ENCODE results near the gene OR51B4. TPM values are rescaled to one million over a fixed set of nuclear protein-coding genes. Genes with fewer than 3 reads are reported as not detected.

Gene OR51B4
- total and polyA plus RNA-seq, 9 of the 15 experiments (the other 6 are each of a cell fraction or from before 2014, with no cell fraction given) = 17.1 to 64.6 (median 39.9) TPM

- TF ChIP-seq, protein P1, sequence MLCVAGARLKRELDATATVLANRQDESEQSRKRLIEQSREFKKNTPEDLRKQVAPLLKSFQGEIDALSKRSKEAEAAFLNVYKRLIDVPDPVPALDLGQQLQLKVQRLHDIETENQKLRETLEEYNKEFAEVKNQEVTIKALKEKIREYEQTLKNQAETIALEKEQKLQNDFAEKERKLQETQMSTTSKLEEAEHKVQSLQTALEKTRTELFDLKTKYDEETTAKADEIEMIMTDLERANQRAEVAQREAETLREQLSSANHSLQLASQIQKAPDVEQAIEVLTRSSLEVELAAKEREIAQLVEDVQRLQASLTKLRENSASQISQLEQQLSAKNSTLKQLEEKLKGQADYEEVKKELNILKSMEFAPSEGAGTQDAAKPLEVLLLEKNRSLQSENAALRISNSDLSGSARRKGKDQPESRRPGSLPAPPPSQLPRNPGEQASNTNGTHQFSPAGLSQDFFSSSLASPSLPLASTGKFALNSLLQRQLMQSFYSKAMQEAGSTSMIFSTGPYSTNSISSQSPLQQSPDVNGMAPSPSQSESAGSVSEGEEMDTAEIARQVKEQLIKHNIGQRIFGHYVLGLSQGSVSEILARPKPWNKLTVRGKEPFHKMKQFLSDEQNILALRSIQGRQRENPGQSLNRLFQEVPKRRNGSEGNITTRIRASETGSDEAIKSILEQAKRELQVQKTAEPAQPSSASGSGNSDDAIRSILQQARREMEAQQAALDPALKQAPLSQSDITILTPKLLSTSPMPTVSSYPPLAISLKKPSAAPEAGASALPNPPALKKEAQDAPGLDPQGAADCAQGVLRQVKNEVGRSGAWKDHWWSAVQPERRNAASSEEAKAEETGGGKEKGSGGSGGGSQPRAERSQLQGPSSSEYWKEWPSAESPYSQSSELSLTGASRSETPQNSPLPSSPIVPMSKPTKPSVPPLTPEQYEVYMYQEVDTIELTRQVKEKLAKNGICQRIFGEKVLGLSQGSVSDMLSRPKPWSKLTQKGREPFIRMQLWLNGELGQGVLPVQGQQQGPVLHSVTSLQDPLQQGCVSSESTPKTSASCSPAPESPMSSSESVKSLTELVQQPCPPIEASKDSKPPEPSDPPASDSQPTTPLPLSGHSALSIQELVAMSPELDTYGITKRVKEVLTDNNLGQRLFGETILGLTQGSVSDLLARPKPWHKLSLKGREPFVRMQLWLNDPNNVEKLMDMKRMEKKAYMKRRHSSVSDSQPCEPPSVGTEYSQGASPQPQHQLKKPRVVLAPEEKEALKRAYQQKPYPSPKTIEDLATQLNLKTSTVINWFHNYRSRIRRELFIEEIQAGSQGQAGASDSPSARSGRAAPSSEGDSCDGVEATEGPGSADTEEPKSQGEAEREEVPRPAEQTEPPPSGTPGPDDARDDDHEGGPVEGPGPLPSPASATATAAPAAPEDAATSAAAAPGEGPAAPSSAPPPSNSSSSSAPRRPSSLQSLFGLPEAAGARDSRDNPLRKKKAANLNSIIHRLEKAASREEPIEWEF (CRISPR knock-in tag; IDR thresholded peaks at IDR 0.05) = 0 out of 2 replicates have a peak, but pooled peaks have one; percentile 44
- TF ChIP-seq RBM39 (optimal IDR thresholded peaks at IDR 0.05; ENCODE audit: low read depth, low read length) (no peak), ZNF133 (CRISPR knock-in tag; IDR thresholded peaks at IDR 0.05) (no peak), CXXC5 (CRISPR knock-in tag; IDR thresholded peaks at IDR 0.05) (peak; percentile 40; the same call in 1 of the 2 replicates), YY1 (IDR thresholded peaks at IDR 0.05; ENCODE audit: borderline replicate concordance in 1 of 3, control insufficient read depth in 1 of 3, extremely low read depth in 1 of 3, insufficient read depth in 3 of 3, insufficient read length in 1 of 3, insufficient replicate concordance in 2 of 3, low read depth in 1 of 3, low read length in 2 of 3) (peak in 2 of 3 experiments; percentile 22 to 35), NR4A1 (CRISPR knock-in tag; IDR thresholded peaks at IDR 0.05) (0 out of 2 replicates have a peak, but pooled peaks have one; percentile 22), NR4A1 (tag; IDR thresholded peaks at IDR 0.05) (0 out of 2 replicates have a peak, but pooled peaks have one; percentile 46), TAL1 (IDR thresholded peaks at IDR 0.05) (peak; percentile 89; the same call in 1 of the 2 replicates), BRD9 (IDR thresholded peaks at IDR 0.05; ENCODE audit: low read depth, partially characterized antibody) (no peak), TAF1 (IDR thresholded peaks at IDR 0.05; ENCODE audit: control insufficient read depth, extremely low read depth, insufficient read depth, low read length, severe bottlenecking) (peak; percentile 37), BCOR (IDR thresholded peaks at IDR 0.05) (0 out of 2 replicates have a peak, but pooled peaks have one; percentile 14)
- TF ChIP-seq, protein P2, sequence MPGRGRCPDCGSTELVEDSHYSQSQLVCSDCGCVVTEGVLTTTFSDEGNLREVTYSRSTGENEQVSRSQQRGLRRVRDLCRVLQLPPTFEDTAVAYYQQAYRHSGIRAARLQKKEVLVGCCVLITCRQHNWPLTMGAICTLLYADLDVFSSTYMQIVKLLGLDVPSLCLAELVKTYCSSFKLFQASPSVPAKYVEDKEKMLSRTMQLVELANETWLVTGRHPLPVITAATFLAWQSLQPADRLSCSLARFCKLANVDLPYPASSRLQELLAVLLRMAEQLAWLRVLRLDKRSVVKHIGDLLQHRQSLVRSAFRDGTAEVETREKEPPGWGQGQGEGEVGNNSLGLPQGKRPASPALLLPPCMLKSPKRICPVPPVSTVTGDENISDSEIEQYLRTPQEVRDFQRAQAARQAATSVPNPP (IDR thresholded peaks at IDR 0.05; ENCODE audit: borderline replicate concordance, insufficient read depth, insufficient read length) = no peak
- TF ChIP-seq, protein P3, sequence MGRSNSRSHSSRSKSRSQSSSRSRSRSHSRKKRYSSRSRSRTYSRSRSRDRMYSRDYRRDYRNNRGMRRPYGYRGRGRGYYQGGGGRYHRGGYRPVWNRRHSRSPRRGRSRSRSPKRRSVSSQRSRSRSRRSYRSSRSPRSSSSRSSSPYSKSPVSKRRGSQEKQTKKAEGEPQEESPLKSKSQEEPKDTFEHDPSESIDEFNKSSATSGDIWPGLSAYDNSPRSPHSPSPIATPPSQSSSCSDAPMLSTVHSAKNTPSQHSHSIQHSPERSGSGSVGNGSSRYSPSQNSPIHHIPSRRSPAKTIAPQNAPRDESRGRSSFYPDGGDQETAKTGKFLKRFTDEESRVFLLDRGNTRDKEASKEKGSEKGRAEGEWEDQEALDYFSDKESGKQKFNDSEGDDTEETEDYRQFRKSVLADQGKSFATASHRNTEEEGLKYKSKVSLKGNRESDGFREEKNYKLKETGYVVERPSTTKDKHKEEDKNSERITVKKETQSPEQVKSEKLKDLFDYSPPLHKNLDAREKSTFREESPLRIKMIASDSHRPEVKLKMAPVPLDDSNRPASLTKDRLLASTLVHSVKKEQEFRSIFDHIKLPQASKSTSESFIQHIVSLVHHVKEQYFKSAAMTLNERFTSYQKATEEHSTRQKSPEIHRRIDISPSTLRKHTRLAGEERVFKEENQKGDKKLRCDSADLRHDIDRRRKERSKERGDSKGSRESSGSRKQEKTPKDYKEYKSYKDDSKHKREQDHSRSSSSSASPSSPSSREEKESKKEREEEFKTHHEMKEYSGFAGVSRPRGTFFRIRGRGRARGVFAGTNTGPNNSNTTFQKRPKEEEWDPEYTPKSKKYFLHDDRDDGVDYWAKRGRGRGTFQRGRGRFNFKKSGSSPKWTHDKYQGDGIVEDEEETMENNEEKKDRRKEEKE (IDR thresholded peaks at IDR 0.05; ENCODE audit: borderline replicate concordance in 1 of 2, control insufficient read depth in 1 of 2, low read depth in 2 of 2, low read length in 1 of 2) = 0 out of 4 replicates have a peak, but pooled peaks of 1 of the 2 experiments have one; percentile 64
- TF ChIP-seq, protein P4, sequence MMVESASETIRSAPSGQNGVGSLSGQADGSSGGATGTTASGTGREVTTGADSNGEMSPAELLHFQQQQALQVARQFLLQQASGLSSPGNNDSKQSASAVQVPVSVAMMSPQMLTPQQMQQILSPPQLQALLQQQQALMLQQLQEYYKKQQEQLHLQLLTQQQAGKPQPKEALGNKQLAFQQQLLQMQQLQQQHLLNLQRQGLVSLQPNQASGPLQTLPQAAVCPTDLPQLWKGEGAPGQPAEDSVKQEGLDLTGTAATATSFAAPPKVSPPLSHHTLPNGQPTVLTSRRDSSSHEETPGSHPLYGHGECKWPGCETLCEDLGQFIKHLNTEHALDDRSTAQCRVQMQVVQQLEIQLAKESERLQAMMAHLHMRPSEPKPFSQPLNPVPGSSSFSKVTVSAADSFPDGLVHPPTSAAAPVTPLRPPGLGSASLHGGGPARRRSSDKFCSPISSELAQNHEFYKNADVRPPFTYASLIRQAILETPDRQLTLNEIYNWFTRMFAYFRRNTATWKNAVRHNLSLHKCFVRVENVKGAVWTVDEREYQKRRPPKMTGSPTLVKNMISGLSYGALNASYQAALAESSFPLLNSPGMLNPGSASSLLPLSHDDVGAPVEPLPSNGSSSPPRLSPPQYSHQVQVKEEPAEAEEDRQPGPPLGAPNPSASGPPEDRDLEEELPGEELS (CRISPR knock-in tag; IDR thresholded peaks at IDR 0.05; ENCODE audit: borderline replicate concordance) = no peak
Measured at GRCh38 chr11:5284637-5285036, 17.1 kb downstream of the OR51B4 start (continued).
